GM23248 (cell line): ENCODE data around the gene C1QTNF4. TPM values are rescaled to one million over a fixed set of nuclear protein-coding genes. Genes with fewer than 3 reads are reported as not detected.

Experiments used
- DNase-seq: peaks from one replicate; pipeline ENCODE4 v3.0.0-alpha.2; 2015
- H2AFZ ChIP-seq: fragments of 200-600 bp; sonication (generic); 2 replicates; pipeline ENCODE4 v1.6.1; 2016; ENCODE audit warnings: antibody characterized with exemption
- H3F3A ChIP-seq: fragments of 200-600 bp; sonication (generic); 2 replicates; pipeline ENCODE4 v1.6.1; 2016; ENCODE audit warnings: mild to moderate bottlenecking, antibody characterized with exemption, mixed run types; ENCODE audit not compliant: insufficient read depth
- H3K27ac ChIP-seq: fragments of 200-600 bp; sonication (generic); 2 replicates; pipeline ENCODE4 v1.5.1; 2016; ENCODE audit warnings: mild to moderate bottlenecking
- H3K27me3 ChIP-seq: fragments of 200-600 bp; sonication (generic); replicated peaks from 2 replicates; pipeline ENCODE4 v1.6.1; 2016; ENCODE audit warnings: mild to moderate bottlenecking; ENCODE audit not compliant: insufficient read depth
- H3K36me3 ChIP-seq: fragments of 200-600 bp; sonication (generic); 2 replicates; pipeline ENCODE4 v1.6.1; 2016; ENCODE audit warnings: low read depth, mild to moderate bottlenecking
- H3K4me1 ChIP-seq: fragments of 200-600 bp; sonication (generic); 2 replicates; pipeline ENCODE4 v1.6.1; 2016; ENCODE audit warnings: mild to moderate bottlenecking; ENCODE audit not compliant: insufficient read depth
- H3K4me2 ChIP-seq: fragments of 200-600 bp; sonication (generic); one replicate; pipeline ENCODE4 v1.6.1; 2016; ENCODE audit warnings: mild to moderate bottlenecking; ENCODE audit not compliant: unreplicated experiment
- H3K4me3 ChIP-seq: fragments of 200-600 bp; sonication (generic); 2 replicates; pipeline ENCODE4 v1.5.1; 2016; ENCODE audit warnings: mild to moderate bottlenecking
- H3K79me2 ChIP-seq: fragments of 200-600 bp; sonication (generic); 2 replicates; pipeline ENCODE4 v1.6.1; 2016; ENCODE audit warnings: mild to moderate bottlenecking; ENCODE audit not compliant: insufficient read depth
- H3K9ac ChIP-seq: fragments of 200-600 bp; sonication (generic); 2 replicates; pipeline ENCODE4 v1.6.1; 2016; ENCODE audit warnings: mild to moderate bottlenecking
- H3K9me2 ChIP-seq: fragments of 200-600 bp; sonication (generic); 2 replicates; pipeline ENCODE4 v1.6.1; 2016; ENCODE audit warnings: mixed run types, mild to moderate bottlenecking, moderate library complexity; ENCODE audit not compliant: insufficient read depth
- H3K9me3 ChIP-seq: fragments of 200-600 bp; sonication (generic); one replicate; pipeline ENCODE4 v1.6.1; 2017; ENCODE audit warnings: low read depth
- H4K20me1 ChIP-seq: fragments of 200-600 bp; sonication (generic); 2 replicates; pipeline ENCODE4 v1.6.0; 2016; ENCODE audit not compliant: insufficient read depth
- EZH2 ChIP-seq: fragments of 200-600 bp; sonication (generic); IDR thresholded peaks from 2 replicates; pipeline ENCODE4 v1.6.1; 2018; ENCODE audit warnings: antibody characterized with exemption, mild to moderate bottlenecking; ENCODE audit not compliant: insufficient read depth, poor library complexity, severe bottlenecking
- EZH2phosphoT487 ChIP-seq: fragments of 200-600 bp; sonication (generic); IDR thresholded peaks from 2 replicates; pipeline ENCODE4 v1.6.1; 2018; ENCODE audit warnings: antibody characterized with exemption, moderate library complexity, mild to moderate bottlenecking, low read depth; ENCODE audit not compliant: insufficient read depth
- WGBS, 2 experiments: methylation state at CpG; one replicate each; pipeline ENCODE4 v1.1.6; 2015 to 2017; ENCODE audit warnings: low lambda C conversion rate in 2 of 2, low coverage in 1 of 2; ENCODE audit errors: missing lambda C conversion rate in 2 of 2; 5-methylcytosine and 5-hydroxymethylcytosine counted together
- in situ Hi-C: fragments of 300-500 bp; cut with MboI; formaldehyde crosslinking; loops from 2 replicates; pipeline ENCODE4 v1.15.0; 2020
- polyA plus RNA-seq: library from polyadenylated mRNA; unstranded; fragments of >200 nt; fragmentation: Nextera tagmentation; extraction: Ambion mirVana; gene quantifications from 2 replicates; pipeline ENCODE4 v1.2.1, GENCODE V29; 2016
- total RNA-seq: library from RNA; depleted of rRNA; stranded (reverse); fragments of >200 nt; shearing (Covaris generic); gene quantifications from 2 replicates; pipeline ENCODE4 v1.2.3, GENCODE V29; 2014

Gene C1QTNF4
- total and polyA plus RNA-seq, 2 experiments from 2014 or later, result 0.11 TPM; not detected in 1

DNA sequence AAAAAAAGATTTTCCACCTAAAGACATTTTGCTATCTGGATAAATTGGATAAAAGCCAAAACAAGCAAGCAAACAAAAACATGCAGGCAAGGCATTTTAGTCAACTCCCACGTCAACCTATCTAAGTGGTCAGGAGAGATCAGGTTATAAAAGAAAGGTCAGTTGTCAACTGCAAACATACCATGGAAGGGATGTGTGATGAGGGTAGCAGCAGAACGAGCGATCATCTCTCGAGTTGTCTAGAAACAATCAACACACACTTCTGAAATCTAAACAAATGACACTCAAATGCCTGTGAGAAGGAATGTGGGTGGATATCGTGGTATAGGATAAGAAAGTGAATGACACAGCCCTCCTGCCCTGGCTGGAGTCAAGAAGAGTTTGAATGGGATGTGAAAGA is 37.3 kb upstream of the C1QTNF4 start:
- 0 out of 2 replicates have a peak, but pooled peaks cover 4% of the 10 kb centered on the region for H3F3A ChIP-seq
- no peak overlapping the region for H3K4me2 ChIP-seq
- no peaks in the 10 kb centered on the region for H4K20me1 ChIP-seq
- H3K27ac ChIP-seq, result no peak overlapping the region
- DNase-seq, result no peak
- H3K4me3 ChIP-seq, result no peak overlapping the region
- H3K9me2 ChIP-seq, result no peaks in the 10 kb centered on the region
- H3K9ac ChIP-seq, result no peak overlapping the region
- no peak overlapping the region for H2AFZ ChIP-seq
- H3K79me2 ChIP-seq, result no peaks in the 10 kb centered on the region
- no peaks in the 10 kb centered on the region for H3K4me1 ChIP-seq
- in situ Hi-C loops, result no loop called here
- no peaks in the 10 kb centered on the region for H3K27me3 ChIP-seq
- no peak for TF ChIP-seq EZH2
- TF ChIP-seq EZH2phosphoT487, result no peak
- H3K9me3 ChIP-seq, result no peaks in the 10 kb centered on the region
- WGBS, 2 experiments, result 90 to 91% methylated on average over 5 of the region's 5 CpGs
- peaks cover 58% of the 10 kb centered on the region; the same call in 1 of the 2 replicates for H3K36me3 ChIP-seq

DNA sequence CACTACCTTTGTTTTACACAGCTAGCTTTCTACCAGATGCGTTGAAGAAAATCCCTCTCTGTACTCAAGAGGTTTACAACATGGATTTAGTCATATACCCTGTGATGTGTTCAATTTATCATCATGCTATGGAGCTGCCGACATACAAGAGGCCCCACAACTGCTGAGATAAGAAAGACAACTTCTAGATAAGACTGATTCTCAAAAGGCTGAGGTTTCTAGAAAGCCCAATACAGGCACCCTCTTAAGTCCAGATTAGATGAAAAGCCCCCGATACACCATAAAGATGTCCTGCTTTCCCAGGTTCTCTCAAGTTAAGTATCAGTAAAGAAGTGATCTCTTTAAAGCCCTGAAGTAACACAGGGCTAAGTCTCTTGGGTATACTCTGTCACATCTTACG is 33.8 kb upstream of the C1QTNF4 start:
- DNase-seq, result no peak
- no peaks in the 10 kb centered on the region for H3K4me1 ChIP-seq
- H3K9me3 ChIP-seq, result no peaks in the 10 kb centered on the region
- WGBS, 2 experiments, result 96 to 99% methylated on average over 4 of the region's 4 CpGs
- no peaks in the 10 kb centered on the region for H3K79me2 ChIP-seq
- H3K4me3 ChIP-seq, result no peak overlapping the region
- no peak overlapping the region for H3K9ac ChIP-seq
- H2AFZ ChIP-seq, result no peak overlapping the region
- TF ChIP-seq EZH2phosphoT487 (no peak), EZH2 (no peak)
- no peaks in the 10 kb centered on the region for H4K20me1 ChIP-seq
- in situ Hi-C loops, result no loop called here
- H3F3A ChIP-seq, result no peaks in the 10 kb centered on the region
- H3K27ac ChIP-seq, result no peak overlapping the region
- H3K9me2 ChIP-seq, result no peaks in the 10 kb centered on the region
- H3K27me3 ChIP-seq, result no peaks in the 10 kb centered on the region
- no peak overlapping the region for H3K4me2 ChIP-seq
- H3K36me3 ChIP-seq, result peaks cover 57% of the 10 kb centered on the region; the same call in 1 of the 2 replicates

DNA sequence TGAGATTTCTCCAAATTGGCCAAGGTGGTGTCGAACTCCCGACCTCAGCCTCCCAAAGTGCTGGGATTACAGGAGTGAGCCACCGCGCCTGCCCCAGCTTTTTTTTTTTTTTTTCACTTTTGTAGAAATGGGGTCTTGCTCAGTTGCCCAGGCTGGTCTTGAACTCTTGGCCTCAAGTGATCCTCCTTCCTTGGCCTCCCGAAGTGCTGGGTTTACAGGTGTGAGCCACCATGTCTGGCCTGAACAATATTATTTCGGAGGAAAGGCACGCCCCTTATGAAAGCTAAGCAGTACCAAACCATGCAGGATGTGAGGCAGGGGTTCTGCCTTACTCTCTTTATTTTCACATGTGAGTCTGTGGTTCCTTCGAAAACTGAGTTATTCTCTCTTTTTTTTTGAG is 32.0 kb upstream of the C1QTNF4 start:
- Histone ChIP-seq H3K4me3 (no peak overlapping the region), H4K20me1 (no peaks in the 10 kb centered on the region), H3K4me1 (no peaks in the 10 kb centered on the region), H3F3A (no peaks in the 10 kb centered on the region), H3K9me2 (no peaks in the 10 kb centered on the region), H3K9ac (no peak overlapping the region), H3K79me2 (no peaks in the 10 kb centered on the region), H3K27me3 (no peaks in the 10 kb centered on the region), H2AFZ (no peak overlapping the region), H3K27ac (no peak overlapping the region), H3K36me3 (peaks cover 62% of the 10 kb centered on the region), H3K9me3 (no peaks in the 10 kb centered on the region), H3K4me2 (no peak overlapping the region)
- TF ChIP-seq EZH2 (no peak), EZH2phosphoT487 (no peak)
- WGBS, 2 experiments, result 92 to 95% methylated on average over 8 of the region's 8 CpGs
- in situ Hi-C loops, result no loop called here
- DNase-seq, result no peak

DNA sequence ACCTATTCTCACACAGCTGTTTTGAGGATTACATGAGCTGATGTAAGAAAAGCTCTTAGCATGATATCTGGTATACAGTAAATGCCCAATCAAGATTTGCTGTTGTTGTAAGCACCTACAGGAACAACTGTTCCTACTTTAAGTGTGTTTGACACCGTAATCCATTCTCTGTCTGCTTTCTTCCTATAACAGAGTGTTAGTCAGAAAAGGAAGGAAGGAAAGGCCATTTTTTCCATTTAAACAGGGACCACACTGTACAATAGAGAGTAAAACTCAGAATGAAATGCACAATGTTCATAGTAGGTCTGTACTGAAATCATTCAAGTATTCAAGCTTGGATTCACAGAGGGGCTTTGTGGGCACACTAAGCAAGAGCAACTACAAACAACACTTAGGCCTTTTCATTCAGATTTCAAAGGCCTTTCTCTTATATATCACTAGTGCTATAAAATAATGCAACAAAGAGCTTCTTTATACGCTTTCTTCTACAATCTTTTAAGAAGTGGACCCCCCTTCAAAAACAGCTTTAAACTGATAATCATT is 26.7 kb upstream of the C1QTNF4 start:
- Histone ChIP-seq H3K9me2 (no peaks in the 10 kb centered on the region), H2AFZ (no peak overlapping the region), H3K4me3 (no peak overlapping the region), H3F3A (peaks cover 31% of the 10 kb centered on the region), H3K9ac (no peak overlapping the region), H3K9me3 (no peaks in the 10 kb centered on the region), H3K27me3 (no peaks in the 10 kb centered on the region), H3K27ac (no peak overlapping the region), H3K4me1 (peaks cover 13% of the 10 kb centered on the region), H3K4me2 (no peak overlapping the region), H4K20me1 (no peaks in the 10 kb centered on the region), H3K36me3 (peaks cover 53% of the 10 kb centered on the region), H3K79me2 (no peaks in the 10 kb centered on the region)
- 94 to 99% methylated on average over 2 of the region's 2 CpGs for WGBS, 2 experiments
- TF ChIP-seq EZH2 (no peak), EZH2phosphoT487 (no peak)
- in situ Hi-C loops, result no loop called here
- DNase-seq, result no peak
